ENCODE measurements around the gene LHX4.

Gene LHX4

DNA sequence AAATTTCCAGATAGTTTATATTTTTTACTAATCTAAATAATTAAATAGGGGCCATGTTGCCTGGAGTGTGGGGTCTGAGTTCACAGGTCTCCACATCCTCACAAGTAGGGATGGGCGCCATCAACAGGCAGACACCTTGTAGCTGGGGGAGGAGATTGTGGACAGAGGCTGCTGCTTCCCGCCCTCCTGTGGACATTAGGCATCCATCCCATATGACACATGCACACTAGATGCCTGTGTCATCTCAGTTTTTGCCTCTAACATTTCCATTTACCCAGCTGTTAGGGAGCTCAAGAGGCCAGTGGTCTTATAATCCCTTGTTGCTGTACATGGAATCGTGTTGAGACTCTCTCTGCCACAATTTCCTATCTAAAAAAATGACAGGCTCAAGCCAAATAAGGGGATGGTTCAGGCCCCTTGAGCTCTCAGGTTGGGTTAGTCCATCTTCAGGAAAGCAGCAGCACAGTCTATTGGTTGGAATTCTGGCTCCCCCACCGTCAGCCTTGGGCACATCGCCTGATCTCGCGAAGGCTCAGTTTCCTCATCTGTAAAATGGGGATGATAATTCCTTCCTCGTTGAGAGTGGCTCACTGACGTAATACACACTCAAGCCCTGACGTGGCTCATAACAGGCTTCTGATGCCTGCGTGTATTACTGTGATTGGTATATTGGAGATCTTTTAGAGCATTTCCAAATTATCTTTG lies 13.6 kb downstream of the LHX4 start:
- DNase-seq (ENCODE audit: low spot score): no peak

DNA sequence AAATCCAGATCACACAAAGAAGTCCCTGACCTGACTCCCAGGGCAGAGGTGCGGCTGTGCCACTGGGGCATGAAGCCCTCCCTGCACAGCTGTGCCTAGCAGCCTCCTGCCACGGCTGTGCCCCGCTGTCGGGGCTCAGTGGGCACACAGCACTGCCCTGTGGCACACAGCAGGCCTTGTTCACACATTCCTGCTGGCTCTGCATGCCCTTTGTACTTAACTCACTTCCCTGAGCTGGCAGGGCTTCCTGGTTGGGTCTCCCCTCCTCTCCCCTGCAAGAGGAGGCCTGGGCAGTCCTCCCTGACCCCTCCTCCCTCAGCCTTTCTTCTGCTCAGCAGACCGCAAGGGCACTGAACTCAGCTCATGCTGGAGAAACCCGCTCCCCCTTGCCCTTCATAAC lies 14.8 kb downstream of the LHX4 start:
- DNase-seq (ENCODE audit: low spot score): no peak

DNA sequence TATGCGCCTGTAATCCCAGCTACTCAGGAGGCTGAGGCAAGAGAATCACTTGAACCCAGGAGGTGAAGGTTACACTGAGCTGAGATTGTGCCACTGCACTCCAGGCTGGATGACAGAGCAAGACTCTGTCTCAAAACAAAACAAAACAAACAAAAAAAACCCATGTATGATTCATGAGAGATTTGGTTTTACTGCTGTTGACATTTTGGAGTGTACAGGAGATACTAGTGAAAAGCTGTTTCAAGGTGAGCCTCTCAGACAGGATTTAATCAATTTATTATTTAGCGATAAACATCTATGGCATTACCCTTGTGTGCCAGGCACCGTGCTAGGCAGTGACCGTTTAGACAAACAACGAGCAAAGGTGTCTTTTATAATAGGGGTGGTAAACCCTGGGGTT lies 16.5 kb downstream of the LHX4 start:
- DNase-seq (ENCODE audit: low spot score): no peak

DNA sequence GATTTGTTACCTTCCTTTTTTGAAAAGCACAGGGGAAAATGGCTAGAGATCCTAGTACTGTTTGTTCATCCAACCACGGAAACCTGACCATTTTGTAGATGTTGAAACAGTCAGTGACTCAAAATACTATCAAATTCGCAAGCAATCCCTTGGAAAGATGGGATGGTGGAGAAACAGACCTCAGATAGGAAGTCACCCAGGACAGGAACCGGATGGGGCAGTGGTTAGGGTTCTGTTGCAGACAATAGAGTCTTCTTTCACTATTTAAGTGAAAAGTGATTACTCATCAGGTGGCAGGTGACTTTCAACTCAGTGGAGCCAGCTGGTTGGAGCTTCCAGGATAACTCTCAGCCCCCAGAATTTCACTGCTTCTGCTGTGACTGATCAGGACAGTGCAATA lies 17.0 kb downstream of the LHX4 start:
- no peak for DNase-seq (ENCODE audit: low spot score)

DNA sequence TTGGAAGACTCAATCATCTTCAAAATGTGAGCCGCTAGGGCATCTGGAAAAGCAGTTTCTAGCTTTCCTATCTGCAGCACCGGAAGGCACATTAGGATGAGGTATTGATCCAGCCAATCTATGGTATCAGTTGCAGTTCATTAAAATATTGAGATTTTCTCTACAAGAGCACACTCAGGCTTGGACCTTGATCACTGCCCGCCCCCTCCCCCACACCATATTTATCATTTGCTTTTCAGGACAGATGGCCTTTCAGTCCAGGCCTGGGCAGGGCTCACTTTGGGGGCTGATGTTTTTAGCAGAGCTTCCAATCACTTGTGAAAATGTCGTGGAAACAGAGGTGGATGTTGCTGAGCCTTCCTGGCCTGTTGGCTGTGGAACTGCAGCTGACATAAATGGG lies 17.5 kb downstream of the LHX4 start:
- no peak for DNase-seq (ENCODE audit: low spot score)

DNA sequence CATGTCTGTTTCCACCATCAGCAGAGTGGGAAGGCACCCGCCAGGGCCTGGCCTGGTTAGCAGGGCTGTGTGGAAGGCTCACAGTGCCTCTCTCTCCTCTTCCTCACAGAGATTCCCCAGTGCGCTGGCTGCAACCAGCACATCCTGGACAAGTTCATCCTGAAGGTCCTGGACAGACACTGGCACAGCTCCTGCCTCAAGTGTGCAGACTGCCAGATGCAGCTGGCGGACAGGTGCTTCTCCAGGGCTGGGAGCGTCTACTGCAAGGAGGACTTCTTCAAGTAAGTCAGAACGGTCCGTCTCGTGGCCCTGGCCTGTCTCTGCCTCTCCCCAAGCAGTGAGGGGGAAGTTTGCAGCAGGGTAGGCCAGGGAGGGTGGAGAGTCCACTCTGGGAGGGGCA lies 18.1 kb downstream of the LHX4 start:
- no peak for DNase-seq (ENCODE audit: low spot score)

DNA sequence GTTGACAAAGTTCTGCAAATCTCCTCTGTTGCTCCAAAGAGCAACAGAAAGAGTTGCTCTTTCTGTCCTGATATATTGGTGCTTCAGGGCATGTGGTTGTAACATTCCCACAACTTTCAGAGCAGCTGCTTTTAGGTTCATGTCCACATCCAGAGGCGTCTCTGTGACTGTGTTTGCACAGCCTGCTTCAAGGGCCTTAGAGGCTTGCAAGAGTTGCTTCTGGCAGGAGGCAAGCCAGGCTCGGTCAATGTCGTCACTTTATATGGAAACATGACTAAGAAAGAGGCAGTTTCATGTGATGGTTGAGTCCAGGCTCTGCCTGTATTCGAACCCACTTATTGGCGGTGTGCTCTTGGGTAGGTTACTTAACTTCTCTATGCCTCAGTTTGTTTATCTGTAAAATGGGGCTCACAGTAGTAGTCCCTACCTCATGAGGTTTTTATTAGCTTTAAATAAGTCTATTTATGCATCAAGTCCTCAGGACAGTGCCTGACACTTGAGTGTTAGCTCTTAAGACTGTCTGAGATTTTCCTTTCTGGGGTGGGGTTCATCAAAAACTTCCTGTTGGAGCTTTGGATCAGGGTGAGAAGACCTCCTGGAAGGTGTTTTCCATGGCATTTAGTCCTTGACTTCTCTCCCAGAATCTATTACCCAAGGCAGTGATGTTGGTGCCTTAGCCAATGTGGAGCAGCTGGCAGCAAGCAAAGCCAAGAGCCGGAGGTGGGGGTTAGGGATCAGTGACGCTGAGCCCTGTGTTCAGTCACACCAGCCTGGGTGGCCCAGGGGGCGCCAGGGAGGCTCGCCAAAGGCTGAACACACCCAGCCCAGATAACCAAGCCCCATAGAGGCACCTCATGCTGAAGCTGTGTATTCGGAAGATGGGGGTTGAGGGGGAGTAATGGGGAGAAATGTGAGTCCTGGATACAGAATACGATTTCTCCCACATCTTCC lies 18.9 kb downstream of the LHX4 start:
- no peak for DNase-seq (ENCODE audit: low spot score)

DNA sequence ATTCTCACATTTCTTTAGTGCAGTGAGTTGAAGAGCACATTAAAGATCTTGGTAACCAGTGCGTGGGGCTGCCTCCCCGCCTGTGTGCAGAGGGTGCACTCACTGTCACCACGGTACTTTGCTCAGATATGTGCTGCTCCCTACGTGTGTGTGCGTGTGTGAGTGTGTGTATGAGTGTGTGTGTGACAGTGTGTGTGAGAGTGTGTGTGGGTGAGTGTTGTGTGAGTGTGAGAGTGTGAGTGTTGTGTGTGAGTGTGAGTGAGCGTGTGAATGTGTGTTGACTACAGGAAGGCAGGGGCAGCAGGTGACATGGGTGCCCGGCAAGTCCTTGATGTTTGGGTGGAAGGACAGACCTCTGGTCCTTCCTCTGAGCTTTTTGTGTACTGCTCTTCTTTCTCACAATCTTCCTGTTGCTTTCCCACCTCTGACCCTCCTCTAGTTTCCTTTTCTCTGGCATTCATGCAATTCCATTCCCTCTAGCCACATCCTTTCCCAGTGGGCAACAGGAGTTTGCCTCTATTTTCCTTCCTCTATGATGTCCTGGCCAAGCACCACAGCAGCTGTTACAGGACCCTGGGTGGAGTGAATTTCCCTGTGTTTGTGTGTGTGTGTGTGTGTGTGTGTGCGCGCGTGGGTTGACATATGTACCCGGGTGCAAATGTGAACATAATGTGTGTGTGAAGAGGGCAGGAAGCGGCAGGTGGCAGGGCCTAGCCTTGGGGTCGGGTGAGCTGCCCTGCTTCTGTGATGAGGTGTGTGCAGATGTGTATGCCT lies 19.8 kb downstream of the LHX4 start:
- DNase-seq (ENCODE audit: low spot score): no peak

DNA sequence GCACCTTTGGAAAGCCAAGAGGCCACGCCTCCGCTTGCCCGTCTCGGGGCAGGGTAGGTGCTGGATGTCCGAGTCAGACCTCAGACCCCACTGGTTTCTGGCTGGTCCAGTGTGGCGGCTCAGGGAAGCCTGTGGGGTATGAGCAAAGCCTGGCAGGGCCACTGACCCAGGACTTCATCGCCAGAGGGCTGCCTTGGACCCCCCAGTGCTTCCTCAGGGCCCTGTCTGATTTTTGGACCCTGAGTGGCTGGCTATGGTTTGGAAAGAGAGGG lies 20.4 kb downstream of the LHX4 start:
- no peak for DNase-seq (ENCODE audit: low spot score)

DNA sequence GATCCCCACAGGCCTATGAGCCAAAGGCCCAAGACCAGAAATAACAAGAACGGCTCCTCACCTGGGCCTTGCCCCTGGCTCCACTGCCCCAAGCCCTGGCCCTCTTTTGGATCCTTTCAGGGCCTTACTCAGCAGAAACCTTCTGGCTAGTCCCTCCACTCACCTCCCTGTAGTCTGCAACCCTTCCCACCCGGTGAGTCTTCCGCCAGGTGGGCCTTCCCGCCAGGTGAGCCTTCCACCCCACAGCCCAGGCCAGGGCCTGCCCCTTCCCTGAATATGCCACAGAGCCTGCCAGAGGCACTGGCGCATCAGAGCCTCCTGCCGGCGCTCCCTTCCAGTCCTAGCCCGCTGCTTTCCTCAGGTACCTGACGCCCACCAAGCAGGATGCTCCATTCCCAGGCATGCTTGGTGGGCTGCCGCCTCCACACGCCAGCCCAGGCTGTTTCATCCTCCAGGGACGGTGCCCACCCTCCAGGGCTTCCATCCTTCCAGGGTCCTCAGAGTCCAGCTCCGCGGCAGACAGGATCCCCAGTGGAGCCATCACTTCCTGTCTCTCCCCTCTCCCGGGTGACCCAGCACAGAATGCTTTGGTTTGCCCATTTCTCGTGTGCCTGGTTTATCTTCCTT lies 20.9 kb downstream of the LHX4 start:
- no peak for DNase-seq (ENCODE audit: low spot score)

DNA sequence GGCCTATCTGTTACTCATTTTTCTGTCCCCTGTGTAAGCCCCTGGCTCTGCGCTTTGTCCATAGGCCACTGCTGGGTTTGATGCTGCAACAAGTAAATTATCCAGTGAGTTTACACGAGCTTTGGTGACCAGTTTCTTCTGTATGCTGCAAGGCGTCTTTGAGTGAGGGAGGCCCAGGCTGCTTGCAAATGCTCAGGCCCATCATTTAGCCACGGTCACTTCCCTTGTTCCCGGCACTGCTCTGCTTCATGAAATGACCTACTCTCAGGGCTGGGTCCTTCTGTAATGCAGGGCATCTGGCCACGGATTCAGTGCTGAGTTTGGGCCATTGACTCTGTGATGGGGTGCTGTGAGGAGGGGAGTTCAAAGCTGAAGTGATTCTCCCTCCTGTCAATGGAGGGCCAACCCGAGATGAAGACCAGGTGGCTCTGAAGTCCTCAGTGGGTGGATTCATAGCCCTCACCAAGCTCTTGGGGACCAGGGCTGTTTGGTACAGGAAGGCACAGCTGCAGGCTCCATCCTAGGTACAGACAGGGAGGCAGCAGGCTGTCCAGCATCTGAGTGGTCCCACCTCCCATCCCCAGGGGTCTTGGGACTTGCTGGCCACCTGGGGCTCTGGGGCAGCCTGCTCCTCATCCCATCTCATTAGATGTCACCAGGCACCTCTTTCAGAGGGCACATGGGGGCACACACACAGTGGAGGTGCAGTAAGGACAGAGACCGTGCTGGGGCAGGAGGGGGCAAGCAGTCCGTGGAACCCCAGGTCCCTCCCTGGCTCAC lies 21.7 kb downstream of the LHX4 start:
- DNase-seq (ENCODE audit: low spot score): no peak

DNA sequence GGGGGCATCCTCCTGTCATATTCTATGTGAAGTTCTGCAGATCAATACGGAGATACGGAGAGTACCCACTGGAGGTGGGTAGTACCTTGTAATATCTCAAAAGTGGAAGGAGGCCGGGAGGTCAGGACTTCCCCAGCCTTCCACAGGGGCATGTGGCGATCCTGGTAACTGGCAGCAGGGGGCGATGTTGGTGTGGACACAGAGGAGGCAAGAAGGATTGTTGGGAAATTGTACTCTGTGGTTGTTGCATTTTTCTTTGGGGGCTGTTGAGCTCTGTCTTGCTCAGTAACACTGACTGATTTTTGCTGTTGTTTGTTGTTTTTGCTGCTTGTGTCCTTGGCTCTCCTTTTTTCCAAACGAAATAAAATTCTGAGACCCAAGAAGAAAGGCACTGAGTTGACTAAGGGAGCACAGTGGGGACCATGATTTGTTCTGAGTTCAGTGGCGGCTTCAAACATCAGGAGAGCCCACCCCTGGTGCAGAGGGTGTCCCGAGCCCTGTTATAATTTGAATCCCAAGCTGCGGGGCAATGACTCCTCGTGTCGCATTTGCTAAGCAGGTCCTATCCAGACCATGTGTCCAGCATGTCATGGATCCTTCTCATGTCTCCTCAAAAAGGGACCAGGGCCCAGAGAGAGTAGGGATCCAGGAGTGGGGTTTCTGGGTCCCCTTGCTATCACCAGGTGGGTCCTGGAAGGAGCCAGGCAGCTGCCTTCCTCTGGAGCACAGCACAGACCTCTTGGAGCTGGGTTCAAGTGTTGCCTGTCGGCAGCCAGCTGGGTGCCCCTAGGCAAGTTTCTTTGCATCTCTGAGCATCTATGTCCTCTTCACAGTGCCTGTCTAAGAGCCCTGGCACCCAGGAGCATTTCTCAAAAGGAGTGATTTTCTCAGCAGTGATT lies 22.8 kb downstream of the LHX4 start:
- peak; percentile 63 for DNase-seq (ENCODE audit: low spot score)

DNA sequence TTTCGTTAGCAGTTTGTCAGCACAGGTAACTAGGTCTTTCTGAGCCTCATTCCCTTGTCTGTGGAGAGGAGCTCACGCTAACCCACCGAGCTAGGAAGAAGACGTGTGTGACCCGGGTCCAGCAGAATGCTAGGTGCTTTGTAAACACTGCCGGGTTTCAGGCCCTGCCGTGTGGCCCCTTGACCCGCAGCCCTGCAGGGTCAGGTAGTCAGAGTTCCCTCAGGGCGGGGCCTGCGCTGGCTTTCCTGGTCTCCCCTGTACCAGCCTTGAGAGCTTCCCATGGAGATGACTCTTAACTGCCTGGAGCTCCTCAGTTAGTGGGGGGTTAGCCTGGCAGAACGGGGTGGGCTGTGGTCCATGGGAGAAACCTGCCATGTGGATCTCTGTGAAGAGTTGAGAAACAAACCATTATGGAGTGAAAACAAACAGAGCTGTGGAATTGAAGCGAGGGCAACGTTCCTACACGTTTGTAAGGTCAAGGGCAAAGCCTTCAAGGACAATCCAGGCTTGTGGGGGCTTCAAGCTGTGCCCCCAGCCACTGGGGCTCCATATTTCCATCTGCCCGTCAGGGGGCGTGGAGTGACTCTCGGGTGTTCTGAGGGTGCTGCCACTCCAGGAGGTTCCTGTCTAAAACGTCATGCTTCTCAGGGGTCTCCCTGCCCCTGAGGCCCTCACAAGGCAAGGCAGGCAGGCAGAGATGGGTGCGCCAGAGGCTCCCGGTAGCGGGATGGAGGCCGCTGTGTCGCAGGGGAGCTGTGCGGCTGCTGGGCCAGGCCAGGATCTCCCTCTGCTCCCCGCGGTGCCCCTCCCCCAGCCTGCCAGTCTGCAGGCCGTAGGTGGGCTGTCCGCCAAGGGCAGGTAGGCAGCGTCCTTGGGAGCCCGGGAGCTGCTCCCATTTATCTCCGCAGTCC lies 23.8 kb downstream of the LHX4 start:
- DNase-seq (ENCODE audit: low spot score): no peak

DNA sequence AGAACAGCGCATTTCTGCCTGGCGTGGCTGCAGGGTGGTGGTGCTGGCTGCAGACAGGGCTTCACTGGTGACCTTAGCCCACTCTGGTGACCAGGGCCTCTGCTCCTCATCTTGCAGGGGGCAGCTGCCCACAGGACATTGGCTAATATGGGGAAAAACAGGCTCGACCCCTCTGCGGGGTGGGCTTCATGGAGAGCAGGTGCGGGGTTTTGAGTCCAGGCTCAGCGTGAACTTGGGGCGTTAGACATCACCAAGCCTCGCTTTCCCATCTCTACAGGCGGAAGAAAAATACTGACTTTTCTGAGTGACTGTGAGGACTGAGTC lies 24.4 kb downstream of the LHX4 start:
- no peak for DNase-seq (ENCODE audit: low spot score)

DNA sequence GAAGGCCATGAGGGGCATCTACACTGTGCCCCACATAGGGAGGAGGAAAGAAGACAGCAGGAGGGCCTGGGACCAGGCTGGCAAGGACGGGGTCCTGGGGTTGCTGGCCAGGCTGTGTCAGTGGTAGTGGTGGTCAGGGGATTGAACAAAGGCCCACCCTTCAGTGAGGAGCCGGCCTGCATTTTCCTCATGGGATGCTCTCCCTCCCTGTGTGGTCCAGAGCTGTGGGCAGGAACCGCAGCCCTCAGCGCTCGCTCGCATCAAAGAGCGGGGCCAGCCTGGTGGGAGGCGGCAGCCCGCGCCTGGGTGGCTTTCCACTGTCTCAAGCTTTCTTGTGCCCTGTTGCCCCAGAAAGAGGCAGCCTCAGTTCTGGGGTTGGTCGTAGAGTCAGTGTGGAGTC lies 24.8 kb downstream of the LHX4 start:
- DNase-seq (ENCODE audit: low spot score): no peak

DNA sequence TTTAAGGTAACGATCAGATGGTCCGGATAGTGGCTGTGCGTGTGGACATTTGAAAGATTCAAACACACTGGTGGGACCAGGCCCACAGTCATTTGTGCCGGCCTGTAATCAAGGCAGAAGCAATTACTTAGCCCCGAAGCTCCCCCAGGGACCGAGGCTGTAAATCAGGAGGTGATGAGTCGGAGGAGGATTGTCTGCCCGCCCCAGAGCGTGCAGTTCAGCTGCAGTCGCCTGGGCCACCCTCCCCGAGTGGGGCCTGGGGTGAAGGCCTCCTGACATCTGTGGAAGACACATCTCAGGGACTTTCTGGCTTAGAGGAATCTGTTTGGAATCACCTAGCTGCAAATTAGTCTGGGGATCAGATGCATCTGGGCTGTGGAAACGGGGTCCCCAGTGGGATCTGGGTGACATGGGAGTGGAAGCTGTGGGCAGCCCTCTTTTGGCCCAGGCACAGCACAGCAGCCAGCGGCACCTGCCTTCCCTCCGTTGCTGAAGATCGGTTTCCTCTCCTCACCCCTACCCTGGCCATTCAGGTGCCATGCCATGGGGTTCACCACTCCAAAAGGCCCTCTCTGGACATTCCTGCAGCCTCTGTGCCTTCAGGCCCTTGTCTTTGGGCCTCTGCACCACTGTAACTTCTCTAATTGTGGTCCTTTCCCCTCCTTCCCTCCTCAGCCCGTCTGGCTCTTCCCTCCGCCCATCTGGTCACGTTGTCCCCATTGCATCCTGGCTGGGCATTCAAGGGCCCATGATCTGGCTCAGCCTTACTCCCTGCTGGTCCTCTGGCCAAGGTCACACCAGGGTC lies 25.7 kb downstream of the LHX4 start:
- DNase-seq (ENCODE audit: low spot score): no peak

DNA sequence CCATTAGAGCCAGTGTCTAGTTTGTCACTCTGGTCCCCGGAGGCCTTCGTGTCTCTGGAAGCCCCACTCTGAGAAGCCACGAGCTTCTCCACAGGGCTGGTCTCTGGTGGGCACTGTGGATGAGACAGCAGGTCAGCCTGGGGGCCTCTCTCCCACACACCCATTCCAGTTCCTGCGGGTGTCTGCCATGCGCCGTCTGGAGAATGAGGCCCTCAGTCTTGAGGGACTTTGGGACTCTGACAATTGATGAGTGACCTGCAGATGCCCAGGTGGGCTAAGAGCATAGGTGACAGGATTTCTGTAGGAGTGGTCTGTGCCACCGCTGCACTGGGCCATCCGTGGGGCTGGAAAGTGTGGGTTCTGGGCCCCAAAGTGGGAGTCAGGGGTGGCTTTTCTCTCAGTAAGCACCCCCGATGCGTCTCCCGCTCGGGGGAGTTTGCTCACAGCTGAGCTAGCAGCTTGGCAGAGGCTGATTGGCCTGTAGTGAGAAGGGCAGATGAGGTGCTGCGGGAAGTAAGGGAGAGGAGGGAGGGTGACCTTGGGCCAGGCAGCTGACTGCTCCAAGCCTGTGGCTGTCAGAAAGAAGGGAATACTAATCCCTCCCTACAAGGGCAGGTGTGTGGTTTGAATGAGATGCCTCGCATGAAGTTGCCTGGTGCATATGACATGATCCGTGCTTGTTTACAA lies 26.4 kb downstream of the LHX4 start:
- no peak for DNase-seq (ENCODE audit: low spot score)

DNA sequence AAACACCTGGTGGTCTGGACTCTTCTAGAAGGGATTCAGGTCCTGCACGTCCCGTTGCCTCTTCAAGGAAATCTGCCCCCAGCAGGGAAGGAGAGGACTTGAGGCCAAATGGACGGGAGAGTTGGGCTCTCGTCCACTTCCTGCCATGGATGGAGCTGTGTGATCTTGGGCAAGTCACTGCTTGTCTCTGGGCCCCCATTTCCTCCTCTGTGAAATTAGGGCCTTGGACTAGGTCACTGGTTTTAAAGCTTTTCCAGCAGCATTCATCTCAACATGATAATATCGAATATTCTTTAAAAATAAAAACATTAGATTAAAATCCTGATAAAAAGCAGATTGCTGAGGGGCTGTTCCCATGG lies 26.9 kb downstream of the LHX4 start:
- DNase-seq (ENCODE audit: low spot score): no peak
